IMR-90 (cell line): Measurements from ENCODE around the gene PHAF1. TPM values are rescaled to one million over a fixed set of nuclear protein-coding genes. Genes with fewer than 3 reads are reported as not detected.

Experiments
- ATAC-seq: fragments of 200-7000 bp; cut with Tn5 transposase; 2 replicates; pipeline ENCODE4 v1.9.1; 2020; ENCODE audit warnings: low read depth, mild to moderate bottlenecking, moderate library complexity
- BruUV-seq: library from RNA; stranded (reverse); fragments of 400-500 nt; replicated peaks from 2 replicates; lab custom pipeline; 2021; lab: Mats Ljungman, UMichigan
- CTCF ChIA-PET: fragments of 300-600 bp; formaldehyde crosslinking; extraction: SDS; loops from one replicate; lab custom pipeline; 2021; ENCODE audit warnings: antibody characterized with exemption; lab: Yijun Ruan, JAX
- POLR2A ChIA-PET: fragments of 300-600 bp; sonication (Branson Sonifier 250); formaldehyde crosslinking; loops from one replicate; lab custom pipeline; 2022; ENCODE audit warnings: antibody characterized with exemption; ENCODE audit not compliant: unreplicated experiment; lab: Charles Lee
- DNase-seq: peaks from one replicate; pipeline ENCODE4 v3.0.0; 2013
- H2AFZ ChIP-seq: replicated peaks from 2 replicates; pipeline ENCODE3; 2013; ENCODE audit warnings: low read length, mild to moderate bottlenecking; ENCODE audit not compliant: poor library complexity
- H2AK5ac ChIP-seq: 2 replicates; pipeline ENCODE4 v1.6.1; 2013; ENCODE audit warnings: low read depth, low read length, inconsistent platforms
- H2AK9ac ChIP-seq: replicated peaks from 2 replicates; pipeline ENCODE3; 2013; ENCODE audit warnings: mild to moderate bottlenecking, low read depth, low read length, moderate library complexity; ENCODE audit not compliant: poor library complexity
- H2BK120ac ChIP-seq: 2 replicates; pipeline ENCODE4 v1.6.1; 2013; ENCODE audit warnings: low read depth, low read length, inconsistent platforms
- H2BK15ac ChIP-seq: 3 replicates; pipeline ENCODE4 v1.6.1; 2013; ENCODE audit warnings: low read depth, low read length, inconsistent platforms
- H2BK20ac ChIP-seq: 2 replicates; pipeline ENCODE4 v1.6.1; 2013; ENCODE audit warnings: low read depth, mild to moderate bottlenecking, inconsistent platforms, low read length, moderate library complexity
- H2BK5ac ChIP-seq: 2 replicates; pipeline ENCODE4 v1.6.1; 2013; ENCODE audit warnings: mild to moderate bottlenecking, low read depth, low read length, inconsistent platforms; ENCODE audit not compliant: poor library complexity, severe bottlenecking
- H3K14ac ChIP-seq: replicated peaks from 2 replicates; pipeline ENCODE4 v1.6.1; 2013; ENCODE audit warnings: low read depth, low read length, inconsistent platforms
- H3K18ac ChIP-seq: 2 replicates; pipeline ENCODE4 v1.6.1; 2013; ENCODE audit warnings: low read depth, low read length, control low read depth
- H3K23ac ChIP-seq: 2 replicates; pipeline ENCODE4 v1.6.1; 2013; ENCODE audit warnings: low read depth, low read length, inconsistent platforms
- H3K27ac ChIP-seq: 2 replicates; pipeline ENCODE4 v1.5.1; 2013; ENCODE audit warnings: mild to moderate bottlenecking, control low read depth, low read length; ENCODE audit not compliant: insufficient read depth
- H3K27me3 ChIP-seq: 2 replicates; pipeline ENCODE4 v1.6.1; 2013; ENCODE audit warnings: low read length; ENCODE audit not compliant: control insufficient read depth, insufficient read depth
- H3K36me3 ChIP-seq: 2 replicates; pipeline ENCODE4 v1.6.1; 2013; ENCODE audit warnings: low read length, mixed read lengths; ENCODE audit not compliant: control insufficient read depth, insufficient read depth
- H3K4ac ChIP-seq: 2 replicates; pipeline ENCODE4 v1.6.1; 2013; ENCODE audit warnings: low read depth, low read length, inconsistent platforms
- H3K4me1 ChIP-seq: 2 replicates; pipeline ENCODE4 v1.6.1; 2013; ENCODE audit warnings: low read length, mixed read lengths; ENCODE audit not compliant: control insufficient read depth, insufficient read depth
- H3K4me2 ChIP-seq: 2 replicates; pipeline ENCODE4 v1.6.1; 2013; ENCODE audit warnings: low read depth, mild to moderate bottlenecking, control low read depth, low read length, moderate library complexity
- H3K4me3 ChIP-seq: 2 replicates; pipeline ENCODE4 v1.5.1; 2013; ENCODE audit warnings: low read depth, mild to moderate bottlenecking, control low read depth, low read length, moderate library complexity; ENCODE audit not compliant: insufficient read depth
- H3K56ac ChIP-seq: 2 replicates; pipeline ENCODE4 v1.6.1; 2013; ENCODE audit warnings: low read length, inconsistent platforms; ENCODE audit not compliant: insufficient read depth; ENCODE audit errors: extremely low read depth
- H3K79me1 ChIP-seq, 2 experiments: 2 replicates each; pipeline ENCODE4 v1.6.1; 2013; ENCODE audit warnings: low read length in 2 of 2, inconsistent platforms in 1 of 2, low read depth in 1 of 2
- H3K9ac ChIP-seq: 2 replicates; pipeline ENCODE4 v1.6.1; 2013; ENCODE audit warnings: low read depth, low read length, control low read depth
- H3K9me1 ChIP-seq: 2 replicates; pipeline ENCODE4 v1.6.1; 2013; ENCODE audit warnings: low read length, inconsistent platforms; ENCODE audit not compliant: insufficient read depth
- H3K9me3 ChIP-seq: 2 replicates; pipeline ENCODE4 v1.6.1; 2013; ENCODE audit warnings: low read length; ENCODE audit not compliant: control insufficient read depth, insufficient read depth
- H4K20me1 ChIP-seq: 2 replicates; pipeline ENCODE4 v1.6.1; 2013; ENCODE audit warnings: low read length, inconsistent platforms; ENCODE audit not compliant: insufficient read depth
- H4K5ac ChIP-seq: 2 replicates; pipeline ENCODE4 v1.6.1; 2013; ENCODE audit warnings: mild to moderate bottlenecking, low read depth, low read length, control low read depth
- H4K8ac ChIP-seq, 2 experiments: 2 replicates each; pipeline ENCODE4 v1.6.1; 2013; ENCODE audit warnings: low read depth in 2 of 2, low read length in 2 of 2, control low read depth in 1 of 2, inconsistent platforms in 1 of 2
- H4K91ac ChIP-seq: 2 replicates; pipeline ENCODE4 v1.6.1; 2013; ENCODE audit warnings: low read depth, low read length, inconsistent platforms; ENCODE audit not compliant: insufficient read depth
- CEBPB ChIP-seq: IDR thresholded peaks from 2 replicates; pipeline ENCODE4 v1.6.1; 2012; ENCODE audit warnings: low read depth, low read length, improper control_type of control experiment
- FOS ChIP-seq: fragments of 150-350 bp; IDR thresholded peaks from 2 replicates; pipeline ENCODE4 v1.6.1; 2016; ENCODE audit warnings: low read depth, low read length
- MAFK ChIP-seq: IDR thresholded peaks from 2 replicates; pipeline ENCODE4 v1.6.1; 2012; ENCODE audit warnings: low read depth, low read length, improper control_type of control experiment
- NFE2L2 ChIP-seq: fragments of 150-350 bp; IDR thresholded peaks from 2 replicates; pipeline ENCODE4 v1.6.1; 2016; ENCODE audit warnings: low read depth, mild to moderate bottlenecking, low read length
- POLR2A ChIP-seq: IDR thresholded peaks from 2 replicates; pipeline ENCODE4 v1.6.1; 2012; ENCODE audit warnings: mild to moderate bottlenecking, low read depth, low read length
- RAD21 ChIP-seq: IDR thresholded peaks from 2 replicates; pipeline ENCODE4 v1.6.1; 2012; ENCODE audit warnings: low read length, improper control_type of control experiment
- RFX5 ChIP-seq: IDR thresholded peaks from 2 replicates; pipeline ENCODE4 v1.8.0; 2012; ENCODE audit warnings: low read depth, mild to moderate bottlenecking, low read length, moderate library complexity
- SMC3 ChIP-seq: fragments of 150-350 bp; IDR thresholded peaks from 2 replicates; pipeline ENCODE4 v1.6.1; 2016; ENCODE audit warnings: low read depth, mild to moderate bottlenecking, antibody characterized with exemption, low read length, moderate library complexity
- dilution Hi-C: fragments of 300-500 bp; cut with HindIII; formaldehyde crosslinking; loops from one replicate; pipeline ENCODE4 v1.14.3; 2018; ENCODE audit warnings: low sequenced_read_pairs; ENCODE audit not compliant: unreplicated experiment
- in situ Hi-C: fragments of 300-500 bp; cut with MboI; formaldehyde crosslinking; loops from 3 replicates; pipeline ENCODE4 v1.14.3; 2019; ENCODE audit warnings: low sequenced_read_pairs, inconsistent platforms, mixed read lengths
- intact Hi-C: fragments of 100-400 bp; cut with micrococcal nuclease; formaldehyde crosslinking; loops from 2 replicates; pipeline ENCODE4 v1.10.0; 2022
- polyA plus RNA-seq, 3 experiments: library from polyadenylated mRNA; depleted of rRNA; stranded (reverse); fragments of >200 nt; gene quantifications; 2 replicates each; pipeline ENCODE4 v1.2.3, GENCODE V29; 2012; ENCODE audit warnings: low replicate concordance in 1 of 3
- total RNA-seq: library from RNA; depleted of rRNA; stranded (reverse); fragments of >200 nt; gene quantifications from 2 replicates; pipeline ENCODE4 v1.2.3, GENCODE V29; 2012
- TF ChIP-seq, protein P1 (sequence below): conservative IDR thresholded peaks from 2 replicates; pipeline ENCODE4 v1.5.1; 2012; ENCODE audit warnings: mild to moderate bottlenecking, low read depth, low read length, improper control_type of control experiment
- TF ChIP-seq, protein P2 (sequence below): fragments of 150-350 bp; IDR thresholded peaks from 2 replicates; pipeline ENCODE4 v1.6.1; 2016; ENCODE audit warnings: low read depth, mild to moderate bottlenecking, low read length, moderate library complexity, borderline replicate concordance

The PHAF1 gene
- total and polyA plus RNA-seq, 2 of the 4 experiments (the other 2 are of a cell fraction): 14.0 to 19.8 TPM

DNA sequence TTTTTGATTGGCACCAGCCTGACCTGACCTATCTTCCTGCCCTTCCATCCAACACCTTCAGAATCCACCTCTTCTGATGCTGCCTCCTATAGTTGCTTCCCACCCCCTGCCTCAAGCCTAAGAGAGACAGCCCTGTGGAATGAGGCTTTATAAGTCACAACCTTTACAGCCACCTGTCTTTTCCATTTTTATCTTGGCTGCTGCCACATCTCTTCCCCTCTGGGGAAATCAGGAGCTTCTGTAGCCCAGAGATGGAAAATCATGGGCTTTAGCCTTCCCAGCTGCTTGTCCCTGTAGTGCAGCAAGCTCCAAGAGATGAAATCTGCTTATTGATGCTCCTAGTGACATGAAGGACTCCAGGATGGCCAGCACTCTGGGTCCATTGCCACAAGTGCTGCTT, 18.7 kb downstream of the PHAF1 start:
- no peak overlapping the region for H2AK9ac ChIP-seq
- no peaks in the 10 kb centered on the region for H4K20me1 ChIP-seq
- no peak overlapping the region for H3K18ac ChIP-seq
- peaks cover 11% of the 10 kb centered on the region for H3K9me1 ChIP-seq
- H2AFZ ChIP-seq: no peak overlapping the region
- BruUV-seq: no TSS peak
- no peak overlapping the region for H3K27ac ChIP-seq
- H3K4me2 ChIP-seq: no peak overlapping the region
- H3K56ac ChIP-seq: no peak overlapping the region
- no peak overlapping the region for H2BK20ac ChIP-seq
- H4K5ac ChIP-seq: no peak overlapping the region
- no peak overlapping the region for H2BK120ac ChIP-seq
- no peaks in the 10 kb centered on the region for H3K9me3 ChIP-seq
- H3K36me3 ChIP-seq: peaks cover 25% of the 10 kb centered on the region
- in situ Hi-C loops (no loop called here), dilution Hi-C loops (no loop called here), intact Hi-C loops (no loop called here)
- DNase-seq (no peak), ATAC-seq (no peak)
- POLR2A ChIA-PET: no interaction called here
- H3K4ac ChIP-seq: no peak overlapping the region
- no peak overlapping the region for H3K9ac ChIP-seq
- H3K4me1 ChIP-seq: no peaks in the 10 kb centered on the region
- no peak overlapping the region for H3K14ac ChIP-seq
- no peaks in the 10 kb centered on the region for H3K27me3 ChIP-seq
- H3K4me3 ChIP-seq: no peak overlapping the region
- H4K8ac ChIP-seq: no peak overlapping the region
- TF ChIP-seq, protein P1, sequence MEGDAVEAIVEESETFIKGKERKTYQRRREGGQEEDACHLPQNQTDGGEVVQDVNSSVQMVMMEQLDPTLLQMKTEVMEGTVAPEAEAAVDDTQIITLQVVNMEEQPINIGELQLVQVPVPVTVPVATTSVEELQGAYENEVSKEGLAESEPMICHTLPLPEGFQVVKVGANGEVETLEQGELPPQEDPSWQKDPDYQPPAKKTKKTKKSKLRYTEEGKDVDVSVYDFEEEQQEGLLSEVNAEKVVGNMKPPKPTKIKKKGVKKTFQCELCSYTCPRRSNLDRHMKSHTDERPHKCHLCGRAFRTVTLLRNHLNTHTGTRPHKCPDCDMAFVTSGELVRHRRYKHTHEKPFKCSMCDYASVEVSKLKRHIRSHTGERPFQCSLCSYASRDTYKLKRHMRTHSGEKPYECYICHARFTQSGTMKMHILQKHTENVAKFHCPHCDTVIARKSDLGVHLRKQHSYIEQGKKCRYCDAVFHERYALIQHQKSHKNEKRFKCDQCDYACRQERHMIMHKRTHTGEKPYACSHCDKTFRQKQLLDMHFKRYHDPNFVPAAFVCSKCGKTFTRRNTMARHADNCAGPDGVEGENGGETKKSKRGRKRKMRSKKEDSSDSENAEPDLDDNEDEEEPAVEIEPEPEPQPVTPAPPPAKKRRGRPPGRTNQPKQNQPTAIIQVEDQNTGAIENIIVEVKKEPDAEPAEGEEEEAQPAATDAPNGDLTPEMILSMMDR: no peak
- TF ChIP-seq, protein P2, sequence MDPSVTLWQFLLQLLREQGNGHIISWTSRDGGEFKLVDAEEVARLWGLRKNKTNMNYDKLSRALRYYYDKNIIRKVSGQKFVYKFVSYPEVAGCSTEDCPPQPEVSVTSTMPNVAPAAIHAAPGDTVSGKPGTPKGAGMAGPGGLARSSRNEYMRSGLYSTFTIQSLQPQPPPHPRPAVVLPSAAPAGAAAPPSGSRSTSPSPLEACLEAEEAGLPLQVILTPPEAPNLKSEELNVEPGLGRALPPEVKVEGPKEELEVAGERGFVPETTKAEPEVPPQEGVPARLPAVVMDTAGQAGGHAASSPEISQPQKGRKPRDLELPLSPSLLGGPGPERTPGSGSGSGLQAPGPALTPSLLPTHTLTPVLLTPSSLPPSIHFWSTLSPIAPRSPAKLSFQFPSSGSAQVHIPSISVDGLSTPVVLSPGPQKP: no peak
- TF ChIP-seq RAD21: no peak
- TF ChIP-seq CEBPB: no peak
- TF ChIP-seq FOS: no peak
- no peak for TF ChIP-seq MAFK
- no peak for TF ChIP-seq POLR2A
- TF ChIP-seq SMC3: no peak
- no peak for TF ChIP-seq RFX5
- TF ChIP-seq NFE2L2: no peak
- CTCF ChIA-PET: no interaction called here
- peaks cover 6 to 19% of the 10 kb centered on the region in 2 experiments; a peak in 3 of 4 replicates for H3K79me1 ChIP-seq
- no peak overlapping the region for H2BK5ac ChIP-seq
- no peak overlapping the region for H2AK5ac ChIP-seq
- H2BK15ac ChIP-seq: no peak overlapping the region
- H4K91ac ChIP-seq: no peak overlapping the region
- no peak overlapping the region for H3K23ac ChIP-seq
